SK-N-DZ (cell line): Measurements from ENCODE around the gene ARHGEF4.
"Not testable (repeated sequence)": the region's sequence is repeated elsewhere in the genome, so short reads cannot be mapped to it uniquely, and the experiment has no call there.

Source experiments
- DNase-seq: peaks from one replicate; pipeline ENCODE4 v3.0.0-alpha.2; 2015; ENCODE audit warnings: low spot score
- small RNA-seq, 2 experiments: library from RNA; depleted of rRNA; stranded (forward); fragments of <200 nt; gene quantifications; one replicate each; pipeline ENCODE3, GENCODE V24; 2014

The ARHGEF4 gene

GRCh38 chr2:131077966-131078365 is 241.3 kb downstream of the ARHGEF4 start:
- no peak for DNase-seq

- DNase-seq = not testable (repeated sequence)
Observed at GRCh38 chr2:131079931-131080330, 243.2 kb downstream of the ARHGEF4 start.

- no peak for DNase-seq
Observed at GRCh38 chr2:131081190-131081589, 244.5 kb downstream of the ARHGEF4 start.

- no peak for DNase-seq
Observed at GRCh38 chr2:131085646-131086045, 248.9 kb downstream of the ARHGEF4 start.

GRCh38 chr2:131092458-131093005 is 255.8 kb downstream of the ARHGEF4 start:
- no peak for DNase-seq

GRCh38 chr2:131093006-131093695 is 256.4 kb downstream of the ARHGEF4 start, which contains the start of gene FAM168B:
Gene FAM168B, minus strand, starts transcription at chr2:131093460. Its CDS starts 10,814 bp downstream, at chr2:131082646.
- peak; percentile 86 for DNase-seq

- DNase-seq = no peak
Observed at GRCh38 chr2:131093696-131094462, 257.2 kb downstream of the ARHGEF4 start.

GRCh38 chr2:131094463-131095281 is 258.0 kb downstream of the ARHGEF4 start:
- DNase-seq = no peak

Small RNA genes within 50 kb of the gene (small RNA-seq; reads per million reads assigned to genes)
- gene RF00423 = 0 reads per million in 2 experiments
